ENCODE results near the gene DMAC2.
"Not testable (repeated sequence)": the region's sequence is repeated elsewhere in the genome, so short reads cannot be mapped to it uniquely, and the experiment has no call there.

DMAC2 gene

GRCh38 chr19:41443813-41444455, 4.2 kb upstream of the DMAC2 start:
- in situ Hi-C loops (cut with HindIII; ENCODE audit: low sequenced_read_pairs), result loop anchor here (5.0 kb wide), 1 partner anchor 93 kb away; no protein-coding TSS in a partner anchor

GRCh38 chr19:41442473-41443355, 3.0 kb upstream of the DMAC2 start, which contains the start of gene ERICH4:
Gene ERICH4 (plus strand): TSS chr19:41443156. CDS start chr19:41443170, 14 bp downstream.
- in situ Hi-C loops (cut with HindIII; ENCODE audit: low sequenced_read_pairs), result loop anchor here (5.0 kb wide), 1 partner anchor 95 kb away; no protein-coding TSS in a partner anchor

GRCh38 chr19:41441321-41441945, 1.7 kb upstream of the DMAC2 start:
- in situ Hi-C loops (cut with HindIII; ENCODE audit: low sequenced_read_pairs), result loop anchor here (5.0 kb wide), 1 partner anchor 96 kb away; no protein-coding TSS in a partner anchor

GRCh38 chr19:41437944-41438574, 1.7 kb downstream of the DMAC2 start:
- in situ Hi-C loops (cut with HindIII; ENCODE audit: low sequenced_read_pairs), result no loop called here

GRCh38 chr19:41436674-41436951, 3.1 kb downstream of the DMAC2 start:
- in situ Hi-C loops (cut with HindIII; ENCODE audit: low sequenced_read_pairs), result no loop called here

GRCh38 chr19:41435936-41436673, 3.6 kb downstream of the DMAC2 start:
- in situ Hi-C loops (cut with HindIII; ENCODE audit: low sequenced_read_pairs), result no loop called here

- in situ Hi-C loops (cut with HindIII; ENCODE audit: low sequenced_read_pairs), result not testable (repeated sequence)
Observed at GRCh38 chr19:41435376-41435775, 4.3 kb downstream of the DMAC2 start.

- in situ Hi-C loops (cut with HindIII; ENCODE audit: low sequenced_read_pairs), result loop anchor here (5.0 kb wide), 1 partner anchor 77 kb away; no protein-coding TSS in a partner anchor
Observed at GRCh38 chr19:41434450-41434849, 5.3 kb downstream of the DMAC2 start.

- in situ Hi-C loops (cut with HindIII; ENCODE audit: low sequenced_read_pairs), result loop anchor here (5.0 kb wide), 1 partner anchor 76 kb away; no protein-coding TSS in a partner anchor
Observed at GRCh38 chr19:41433171-41433570, 6.5 kb downstream of the DMAC2 start.

- in situ Hi-C loops (cut with HindIII; ENCODE audit: low sequenced_read_pairs), result loop anchor here (5.0 kb wide), 1 partner anchor 74 kb away; no protein-coding TSS in a partner anchor
Observed at GRCh38 chr19:41431426-41432386, 8.0 kb downstream of the DMAC2 start.

- in situ Hi-C loops (cut with HindIII; ENCODE audit: low sequenced_read_pairs), result loop anchor here (5.0 kb wide), 1 partner anchor 74 kb away; no protein-coding TSS in a partner anchor
Observed at GRCh38 chr19:41430922-41431321, 8.8 kb downstream of the DMAC2 start.

- in situ Hi-C loops (cut with HindIII; ENCODE audit: low sequenced_read_pairs), result no loop called here
Observed at GRCh38 chr19:41428481-41428859, 11.2 kb downstream of the DMAC2 start.

- in situ Hi-C loops (cut with HindIII; ENCODE audit: low sequenced_read_pairs), result no loop called here
Observed at GRCh38 chr19:41427647-41428480, 11.8 kb downstream of the DMAC2 start.

GRCh38 chr19:41426952-41427646, 12.6 kb downstream of the DMAC2 start, which contains the start of gene B3GNT8:
Gene B3GNT8 (minus strand): TSS chr19:41427374. CDS start chr19:41426778, 596 bp downstream.
- in situ Hi-C loops (cut with HindIII; ENCODE audit: low sequenced_read_pairs), result no loop called here

GRCh38 chr19:41426116-41426841, 13.4 kb downstream of the DMAC2 start:
- in situ Hi-C loops (cut with HindIII; ENCODE audit: low sequenced_read_pairs), result no loop called here

GRCh38 chr19:41425174-41426115, 14.3 kb downstream of the DMAC2 start:
- in situ Hi-C loops (cut with HindIII; ENCODE audit: low sequenced_read_pairs), result no loop called here

Data from endothelial cell of hepatic sinusoid (primary cell).